DMS153 (cell line): ENCODE measurements around the gene SLC15A1.

Experiments
- DNase-seq: peaks from one replicate; lab custom pipeline; 2025; lab: John Stamatoyannopoulos, UW

SLC15A1 gene, protein sequence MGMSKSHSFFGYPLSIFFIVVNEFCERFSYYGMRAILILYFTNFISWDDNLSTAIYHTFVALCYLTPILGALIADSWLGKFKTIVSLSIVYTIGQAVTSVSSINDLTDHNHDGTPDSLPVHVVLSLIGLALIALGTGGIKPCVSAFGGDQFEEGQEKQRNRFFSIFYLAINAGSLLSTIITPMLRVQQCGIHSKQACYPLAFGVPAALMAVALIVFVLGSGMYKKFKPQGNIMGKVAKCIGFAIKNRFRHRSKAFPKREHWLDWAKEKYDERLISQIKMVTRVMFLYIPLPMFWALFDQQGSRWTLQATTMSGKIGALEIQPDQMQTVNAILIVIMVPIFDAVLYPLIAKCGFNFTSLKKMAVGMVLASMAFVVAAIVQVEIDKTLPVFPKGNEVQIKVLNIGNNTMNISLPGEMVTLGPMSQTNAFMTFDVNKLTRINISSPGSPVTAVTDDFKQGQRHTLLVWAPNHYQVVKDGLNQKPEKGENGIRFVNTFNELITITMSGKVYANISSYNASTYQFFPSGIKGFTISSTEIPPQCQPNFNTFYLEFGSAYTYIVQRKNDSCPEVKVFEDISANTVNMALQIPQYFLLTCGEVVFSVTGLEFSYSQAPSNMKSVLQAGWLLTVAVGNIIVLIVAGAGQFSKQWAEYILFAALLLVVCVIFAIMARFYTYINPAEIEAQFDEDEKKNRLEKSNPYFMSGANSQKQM

DNA sequence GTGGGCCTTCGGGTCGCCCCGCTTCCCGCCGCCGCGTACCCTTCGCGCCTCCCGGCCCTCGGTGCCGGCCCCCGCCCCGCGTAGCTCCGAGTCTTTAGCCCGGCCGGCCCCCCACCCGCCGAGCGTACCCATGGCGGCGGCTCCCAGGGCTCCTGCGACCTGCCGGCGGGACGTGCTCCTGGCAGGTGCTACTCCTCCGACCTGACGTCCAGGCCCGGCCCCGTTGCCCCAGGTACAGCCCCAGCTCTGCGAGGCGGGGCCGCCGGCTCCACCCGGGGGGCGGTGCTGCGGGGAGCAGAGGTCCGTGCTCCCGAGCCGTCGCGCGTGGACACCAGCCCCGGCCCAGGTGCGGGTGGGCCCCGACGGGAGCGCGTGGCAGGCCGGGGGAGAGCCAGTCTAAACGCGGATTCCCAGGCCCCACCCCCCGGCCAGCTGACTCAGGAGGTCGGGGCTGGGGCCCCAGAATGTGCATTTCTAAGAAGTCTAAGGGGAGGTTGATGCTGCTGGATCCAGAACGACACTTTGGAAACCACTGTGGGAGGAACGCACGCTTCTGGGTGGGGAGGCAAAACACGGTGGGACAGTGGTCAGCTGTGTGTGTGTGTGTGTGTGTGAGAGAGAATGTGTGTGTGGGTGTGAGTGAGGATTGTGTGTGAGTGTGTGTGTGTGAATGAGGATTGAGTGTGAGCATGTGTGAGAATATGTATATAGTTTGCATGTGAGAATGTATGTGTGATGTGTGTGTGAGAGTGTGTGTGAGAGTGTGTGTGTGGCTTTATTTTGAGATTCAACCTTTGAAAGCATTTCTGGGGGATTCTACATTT, at the start of gene SLC15A1:
Gene SLC15A1, minus strand, starts transcription at position 206 of the 824 bp plus-strand sequence. Its CDS starts 74 bp downstream, at position 132.
- no peak for DNase-seq

DNA sequence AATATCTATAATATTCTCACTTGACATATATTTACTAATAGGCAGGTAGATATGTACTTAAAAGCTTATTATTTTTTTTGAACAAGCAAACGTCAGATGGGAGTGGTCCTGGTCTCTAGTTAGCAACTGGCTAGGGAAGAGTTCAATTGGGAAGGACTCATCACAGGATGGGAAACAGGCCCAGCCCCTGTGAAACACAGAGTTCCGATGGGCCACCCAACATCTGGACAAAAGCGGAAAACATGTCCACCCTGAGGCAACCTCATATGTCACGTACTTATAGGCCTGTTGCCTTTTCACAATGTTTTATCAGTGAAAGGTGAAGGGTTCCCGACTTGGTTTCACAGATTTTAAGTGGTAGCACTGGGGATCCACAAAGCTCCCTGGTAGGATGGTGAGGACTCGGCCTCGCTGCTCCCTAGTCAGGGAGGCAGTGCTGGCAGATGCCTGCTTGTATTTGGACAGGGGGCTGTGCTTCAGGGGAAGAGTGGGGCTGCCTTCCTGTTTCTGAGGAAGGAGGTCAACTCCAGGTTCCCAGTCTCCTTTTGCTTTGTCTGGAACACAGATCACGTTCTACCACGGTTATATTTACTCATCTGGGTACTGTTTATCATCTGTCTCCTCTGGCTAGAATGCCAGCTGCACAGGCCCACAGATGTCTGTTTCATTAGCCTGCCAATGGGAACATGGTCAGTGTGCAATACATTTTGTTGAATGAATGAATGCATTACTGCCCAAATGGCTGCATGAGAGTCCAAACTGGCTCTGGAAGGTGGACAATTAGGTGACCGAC, 49.4 kb upstream of the SLC15A1 start:
- no peak for DNase-seq

DNA sequence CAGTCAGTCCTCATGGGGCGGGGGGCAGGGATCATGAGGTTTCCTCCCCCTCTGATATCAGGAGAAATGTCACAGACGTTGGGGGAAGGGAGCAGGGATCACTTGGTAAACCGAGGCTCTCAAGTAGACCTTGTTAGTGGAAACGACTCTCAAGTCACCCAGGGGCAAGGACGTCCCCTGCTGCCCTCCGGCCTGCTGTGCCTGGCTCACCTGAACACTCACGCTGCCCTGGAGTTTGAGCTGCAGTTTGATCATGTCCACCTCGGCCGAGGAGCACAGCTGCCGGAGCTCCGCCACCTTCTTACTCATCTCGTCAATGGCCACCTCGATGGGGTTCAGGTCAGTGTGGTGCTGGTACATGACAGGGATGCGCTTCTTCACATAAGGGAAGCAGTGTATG, 47.6 kb upstream of the SLC15A1 start:
- DNase-seq: no peak

- DNase-seq: no peak
Measured at GRCh38 chr13:98798849-98799645, 46.6 kb upstream of the SLC15A1 start.

DNA sequence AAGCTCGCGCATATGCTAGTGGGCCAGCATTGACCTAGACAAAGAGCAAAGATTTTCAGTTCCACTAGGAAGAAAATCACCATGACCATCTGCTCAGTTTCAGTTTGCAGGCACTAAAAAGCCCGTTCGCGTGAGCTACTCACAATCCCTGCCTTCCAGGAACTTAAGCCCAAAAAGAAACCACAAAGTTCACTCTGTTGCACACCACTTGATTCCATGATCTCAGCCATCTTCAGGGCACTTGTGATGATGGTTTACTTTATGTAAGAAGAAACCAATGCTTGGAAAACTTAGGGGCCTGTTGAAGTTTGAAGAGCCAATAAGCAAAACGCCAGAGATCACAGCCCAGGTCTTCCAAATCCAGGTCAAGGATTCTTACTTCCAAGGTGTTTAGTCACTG, 45.0 kb upstream of the SLC15A1 start:
- DNase-seq: no peak

GRCh38 chr13:98796798-98797197, 44.3 kb upstream of the SLC15A1 start:
- no peak for DNase-seq

GRCh38 chr13:98796191-98796590, 43.7 kb upstream of the SLC15A1 start:
- no peak for DNase-seq

- no peak for DNase-seq
Measured at GRCh38 chr13:98795220-98795619, 42.7 kb upstream of the SLC15A1 start.

- DNase-seq: no peak
Measured at GRCh38 chr13:98794498-98794897, 42.0 kb upstream of the SLC15A1 start.

GRCh38 chr13:98792785-98793495, 40.5 kb upstream of the SLC15A1 start:
- no peak for DNase-seq

DNA sequence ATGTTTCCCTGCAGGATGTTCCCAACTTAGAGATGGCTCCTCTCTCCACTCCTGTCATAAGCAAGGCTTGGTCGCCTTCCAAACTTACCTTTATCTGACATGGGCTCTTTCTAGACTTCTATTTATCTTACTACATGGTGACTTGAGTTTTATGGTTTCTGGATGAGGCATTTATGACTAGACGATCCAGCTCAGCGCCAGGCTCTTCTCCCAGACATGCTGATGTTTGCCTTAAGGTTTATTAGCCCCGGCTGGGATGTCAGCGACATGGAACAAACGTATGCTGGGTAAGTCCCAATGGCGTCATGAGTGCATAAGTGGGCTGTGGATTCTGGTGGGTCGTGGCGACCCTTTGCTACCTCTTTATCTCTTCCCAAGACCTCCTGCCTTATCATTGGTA, 39.8 kb upstream of the SLC15A1 start:
- DNase-seq: no peak

DNA sequence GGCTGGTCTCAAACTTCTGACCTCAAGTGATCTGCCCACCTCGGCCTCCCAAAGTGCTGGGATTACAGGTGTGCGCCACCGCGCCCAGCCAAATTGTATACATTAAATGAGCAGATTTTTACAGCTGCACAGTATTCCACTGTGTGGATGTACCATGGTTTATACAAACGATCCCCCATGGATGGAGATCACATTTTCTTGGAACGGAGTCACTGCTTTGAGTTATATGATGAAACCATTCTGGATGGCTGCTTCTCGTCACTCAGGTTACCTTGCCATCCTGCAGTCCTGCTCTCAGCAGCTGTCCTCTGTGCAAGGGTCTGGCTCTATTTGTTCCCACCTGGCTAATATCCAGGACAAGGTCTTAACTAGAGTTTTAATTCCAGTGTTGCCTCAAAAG, 39.1 kb upstream of the SLC15A1 start:
- no peak for DNase-seq

DNA sequence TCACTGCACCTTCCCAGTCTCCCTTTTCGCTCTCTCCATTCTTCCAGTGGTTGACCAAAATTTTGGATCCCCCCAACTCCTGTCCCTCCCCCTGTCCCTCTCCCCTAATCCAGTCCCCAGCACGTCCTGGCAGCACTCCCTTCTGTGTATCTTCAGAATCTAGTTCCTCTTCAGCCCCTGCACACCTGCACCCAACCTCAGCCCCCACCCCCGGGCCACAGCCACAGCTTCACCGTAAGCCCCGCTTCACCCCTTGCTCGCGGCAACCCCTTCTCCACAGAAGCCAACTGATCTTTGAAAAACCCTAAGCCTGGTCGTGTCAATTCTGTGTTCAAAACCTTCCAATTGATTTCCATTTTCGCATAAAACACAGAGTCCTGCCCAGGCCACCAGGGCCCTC, 35.5 kb upstream of the SLC15A1 start:
- DNase-seq: no peak

DNA sequence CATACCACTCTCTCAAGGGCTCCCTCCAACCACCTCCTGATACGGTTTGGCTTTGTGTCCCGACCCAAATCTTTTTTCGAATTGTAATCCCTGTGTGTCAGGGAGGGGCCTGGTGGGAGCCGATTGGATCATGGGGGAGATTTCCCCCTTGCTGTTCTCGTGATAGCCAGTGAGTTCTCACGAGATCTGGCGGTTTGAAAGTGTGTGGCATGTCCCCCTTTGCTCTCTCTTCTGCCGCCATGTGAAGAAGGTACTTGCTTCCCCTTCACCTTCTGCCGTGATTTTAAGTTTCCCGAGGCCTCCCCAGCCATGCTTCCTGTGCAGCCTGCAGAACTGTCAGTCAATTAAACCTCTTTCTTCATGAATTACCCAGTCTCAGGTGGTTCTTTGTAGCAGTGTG, 34.7 kb upstream of the SLC15A1 start:
- DNase-seq: no peak

DNA sequence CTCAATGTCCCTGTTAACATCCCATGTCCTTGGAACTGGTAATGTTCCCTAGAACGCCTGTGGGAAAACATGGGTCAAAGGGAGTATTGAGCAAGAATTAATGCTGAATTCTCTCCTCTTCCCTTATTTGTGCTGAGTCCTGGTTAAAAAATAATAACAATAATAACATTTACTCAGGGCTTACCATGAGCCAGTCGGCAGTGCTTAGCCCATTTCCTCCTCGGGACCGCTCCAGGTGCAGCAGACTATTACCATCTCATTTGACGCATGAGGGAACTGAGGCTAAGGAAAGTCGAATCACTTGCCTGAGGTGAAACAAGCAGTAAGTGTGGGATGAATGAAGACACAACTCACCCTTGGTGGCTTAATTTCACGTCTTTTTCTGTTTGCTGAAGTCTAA, 33.6 kb upstream of the SLC15A1 start:
- DNase-seq: no peak

- DNase-seq: no peak
Measured at GRCh38 chr13:98785405-98785804, 32.9 kb upstream of the SLC15A1 start.

GRCh38 chr13:98784666-98785065, 32.2 kb upstream of the SLC15A1 start:
- no peak for DNase-seq

DNA sequence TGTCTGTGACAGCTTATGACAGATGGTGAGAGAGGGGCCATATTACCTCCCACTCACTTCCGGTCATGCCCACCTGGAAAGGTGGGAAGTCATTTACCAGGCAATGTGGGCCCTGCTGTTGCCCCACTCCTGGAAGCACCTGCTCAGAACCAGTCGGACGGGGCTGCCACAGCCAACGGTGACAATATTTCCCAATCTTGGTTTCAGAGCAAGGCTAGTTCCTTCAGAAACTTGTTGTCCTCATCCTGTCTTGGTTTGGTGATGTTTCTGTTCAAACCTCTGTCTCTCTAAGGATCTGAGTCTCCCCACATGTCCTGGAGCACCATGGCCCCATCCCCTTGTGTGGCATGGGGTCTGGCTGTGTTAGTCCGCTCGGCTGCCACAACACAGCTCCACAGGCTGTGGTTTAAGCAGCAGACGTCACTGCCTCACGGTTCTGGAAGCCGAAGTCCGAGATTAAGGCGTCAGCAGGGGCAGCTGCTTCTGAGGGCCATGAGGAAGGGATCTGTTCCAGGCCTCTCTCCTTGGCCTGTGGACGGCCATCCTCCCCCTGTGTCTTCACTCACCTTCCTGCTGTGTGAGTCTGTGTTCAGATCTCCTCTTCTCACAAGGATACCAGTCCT, 31.5 kb upstream of the SLC15A1 start:
- no peak for DNase-seq

GRCh38 chr13:98782654-98783053, 30.2 kb upstream of the SLC15A1 start:
- DNase-seq: no peak

- no peak for DNase-seq
Measured at GRCh38 chr13:98781905-98782304, 29.4 kb upstream of the SLC15A1 start.
